ENCODE data around the gene ZNF705A.
"Not testable (repeated sequence)": the region's sequence is repeated elsewhere in the genome, so short reads cannot be mapped to it uniquely, and the experiment has no call there.

ZNF705A gene

DNA sequence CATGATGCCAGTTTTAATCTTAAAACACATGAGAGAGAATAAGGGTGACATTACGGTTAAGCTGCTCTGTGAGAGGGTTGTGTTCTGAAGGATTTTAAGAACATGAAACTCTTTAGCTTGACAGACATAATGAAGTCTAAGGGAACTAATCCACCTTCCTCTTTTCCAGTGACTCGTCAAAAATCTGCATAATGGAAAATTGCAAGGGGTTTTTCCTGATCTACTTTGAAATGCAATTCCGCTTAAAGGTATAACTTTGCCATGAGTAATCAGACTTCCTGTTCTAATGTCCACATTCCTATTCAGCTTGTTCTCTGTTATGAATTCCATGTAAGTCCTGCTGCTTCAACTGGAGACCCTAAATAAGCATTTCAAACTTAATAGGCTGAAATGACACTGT lies at the start of gene ZNF705A:
ZNF705A (plus strand) TSS at position 171 of the 400 bp plus-strand sequence. CDS start 15,611 bp downstream, outside the sequence.
- no peak for DNase-seq (ENCODE audit: low read depth)

- peak; percentile 47 for DNase-seq (ENCODE audit: low read depth)
These were observed 47.9 kb upstream of the ZNF705A start for GRCh38 chr12:8108808-8109398.

DNA sequence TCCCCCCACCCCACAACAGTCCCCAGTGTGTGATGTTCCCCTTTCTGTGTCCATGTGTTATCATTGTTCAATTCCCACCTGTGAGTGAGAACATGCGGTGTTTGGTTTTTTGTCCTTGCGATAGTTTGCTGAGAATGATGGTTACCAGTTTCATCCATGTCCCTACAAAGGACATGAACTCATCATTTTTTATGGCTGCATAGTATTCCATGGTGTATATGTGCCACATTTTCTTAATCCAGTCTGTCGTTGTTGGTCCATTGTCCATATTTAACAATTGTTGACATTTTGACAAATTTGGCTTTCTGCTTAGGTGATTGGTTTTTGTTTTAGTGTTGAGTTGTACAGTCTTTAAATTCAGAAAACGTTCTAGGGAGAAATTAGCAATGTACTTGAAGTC lies 43.7 kb upstream of the ZNF705A start:
- not testable (repeated sequence) for DNase-seq (ENCODE audit: low read depth)

GRCh38 chr12:8120072-8120713 lies 36.6 kb upstream of the ZNF705A start:
- no peak for DNase-seq (ENCODE audit: low read depth)

- DNase-seq (ENCODE audit: low read depth), result no peak
These were observed 33.5 kb upstream of the ZNF705A start, which contains the start of gene CLEC4A for GRCh38 chr12:8123124-8123912. Gene CLEC4A, plus strand, starts transcription at chr12:8123617. Its CDS starts 262 bp downstream, at chr12:8123879.

DNA sequence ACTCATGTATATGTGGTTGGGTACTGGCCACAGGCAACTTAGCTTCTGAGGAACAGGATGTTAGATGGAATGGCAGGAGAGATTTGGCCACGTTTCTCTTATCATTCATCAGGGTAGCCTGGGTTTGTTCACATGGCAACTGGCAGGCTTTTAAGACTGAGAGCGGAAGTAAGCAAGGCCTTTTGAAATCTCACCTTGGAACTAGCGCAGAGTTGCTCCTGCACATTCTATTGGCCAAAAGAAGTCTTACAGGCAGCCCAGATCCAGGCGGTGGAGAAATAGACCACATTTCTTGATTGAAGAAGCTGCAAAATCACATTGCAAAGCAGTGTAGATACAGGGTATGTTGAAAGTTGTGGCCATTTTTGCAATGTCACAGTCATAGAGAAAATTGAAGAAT lies 29.7 kb upstream of the ZNF705A start:
- DNase-seq (ENCODE audit: low read depth), result no peak

- not testable (repeated sequence) for DNase-seq (ENCODE audit: low read depth)
These were observed 23.0 kb upstream of the ZNF705A start for GRCh38 chr12:8133636-8134397.

DNA sequence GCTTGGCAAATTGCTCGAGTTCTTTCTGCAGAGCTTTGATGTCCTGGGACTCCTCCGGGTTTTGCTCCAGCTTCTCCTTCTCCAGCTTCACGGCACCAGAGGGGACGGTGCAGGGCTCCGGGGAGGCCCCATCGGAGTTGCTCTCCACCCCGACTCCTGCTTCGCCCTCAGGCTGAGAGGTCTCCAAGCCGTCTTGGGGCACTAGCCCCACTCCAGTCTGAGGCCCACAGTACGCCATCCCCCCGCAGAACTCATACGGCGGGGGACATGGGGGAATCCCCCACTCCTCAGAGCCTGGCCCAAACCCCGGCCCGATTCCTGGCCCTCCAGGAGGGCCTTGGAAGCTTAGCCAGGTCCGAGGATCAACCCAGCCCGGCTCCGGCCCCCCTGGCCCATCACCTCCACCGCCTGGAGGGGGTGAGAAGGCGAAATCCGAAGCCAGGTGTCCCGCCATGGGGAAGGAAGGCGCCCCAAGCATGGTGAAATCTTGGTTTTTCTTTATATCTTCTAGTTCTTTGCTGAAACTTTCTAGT lies 22.4 kb upstream of the ZNF705A start:
- not testable (repeated sequence) for DNase-seq (ENCODE audit: low read depth)

GRCh38 chr12:8141647-8142046 lies 15.2 kb upstream of the ZNF705A start:
- DNase-seq (ENCODE audit: low read depth), result not testable (repeated sequence)

DNA sequence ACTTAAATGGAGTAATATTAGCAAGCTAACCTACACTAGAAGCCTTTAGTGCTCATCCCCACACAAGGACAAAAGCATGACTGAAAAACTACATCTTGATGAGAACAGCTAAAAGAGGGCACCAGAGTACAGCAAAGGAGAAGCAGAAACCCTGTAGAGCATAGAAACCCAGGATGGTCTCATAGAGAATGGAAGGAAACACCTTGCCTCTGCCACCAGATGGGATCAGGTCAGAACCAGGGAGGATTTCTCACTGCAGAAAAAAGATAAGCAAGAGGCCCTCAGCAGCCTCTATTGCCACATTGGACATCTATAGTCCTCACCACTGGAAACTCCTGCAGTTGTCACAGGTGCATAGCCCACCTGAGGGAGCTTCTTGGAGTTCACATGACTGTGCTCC lies 13.6 kb upstream of the ZNF705A start:
- no peak for DNase-seq (ENCODE audit: low read depth)

GRCh38 chr12:8145754-8146441 lies 10.9 kb upstream of the ZNF705A start:
- DNase-seq (ENCODE audit: low read depth), result peak; percentile 88

DNA sequence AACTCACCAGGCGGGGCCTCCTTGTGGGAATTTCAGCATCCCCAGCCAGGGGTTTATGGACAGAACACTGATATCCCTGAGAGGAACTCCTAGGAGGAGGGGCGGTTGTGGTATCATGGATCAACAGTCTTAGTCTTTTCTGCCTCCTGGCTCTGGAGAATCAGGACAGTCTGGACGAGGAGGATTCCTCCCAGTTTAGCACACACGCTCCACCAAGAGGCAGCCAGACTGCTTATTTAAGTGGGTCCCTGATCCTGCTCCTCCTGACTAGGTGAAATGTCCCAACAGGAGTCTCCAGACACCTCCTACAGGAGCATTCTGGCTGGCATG lies 10.4 kb upstream of the ZNF705A start:
- DNase-seq (ENCODE audit: low read depth), result peak; percentile 17

GRCh38 chr12:8154526-8154925 lies 2.3 kb upstream of the ZNF705A start:
- no peak for DNase-seq (ENCODE audit: low read depth)

DNA sequence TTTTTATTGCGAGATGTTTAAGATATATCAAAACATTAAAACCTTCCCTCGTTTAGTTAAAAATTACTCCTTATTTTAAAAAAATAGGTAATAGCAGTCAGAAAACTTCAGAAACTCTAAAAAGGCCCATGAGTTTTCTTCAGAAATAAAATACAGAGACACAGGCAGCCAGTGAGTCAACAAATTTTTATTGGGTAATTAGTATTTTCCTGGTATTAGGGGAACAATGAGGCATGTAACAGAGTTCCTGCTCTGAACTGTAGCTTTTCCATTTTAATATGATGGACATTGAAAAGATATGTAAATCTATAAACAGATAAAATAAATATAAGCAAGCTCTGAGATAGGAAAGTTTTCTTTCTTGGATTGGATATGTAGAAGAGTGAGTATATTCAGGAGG lies 399 bp upstream of the ZNF705A start:
- no peak for DNase-seq (ENCODE audit: low read depth)

- DNase-seq (ENCODE audit: low read depth), result no peak
These were observed 826 bp downstream of the ZNF705A start for GRCh38 chr12:8157484-8158198.

DNA sequence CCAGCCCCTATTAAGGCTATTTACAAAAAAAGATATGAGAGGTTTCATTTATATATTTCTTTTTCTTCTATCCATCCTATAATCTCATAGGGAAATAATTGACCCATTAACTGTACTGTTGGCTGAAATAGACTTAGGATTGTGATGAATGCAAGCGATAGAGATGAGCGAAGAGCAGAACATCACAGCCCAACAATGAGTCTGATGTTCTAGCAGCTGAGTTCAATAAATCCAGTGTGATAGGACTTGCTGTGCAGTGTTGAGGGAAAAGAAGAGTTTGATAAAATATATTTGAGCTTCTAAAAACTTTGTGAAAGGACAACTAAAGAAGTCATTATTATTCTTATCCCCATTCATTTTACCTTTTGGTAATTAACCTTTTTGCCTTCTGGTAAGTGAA lies 16.1 kb downstream of the ZNF705A start:
- DNase-seq (ENCODE audit: low read depth), result not testable (repeated sequence)

DNA sequence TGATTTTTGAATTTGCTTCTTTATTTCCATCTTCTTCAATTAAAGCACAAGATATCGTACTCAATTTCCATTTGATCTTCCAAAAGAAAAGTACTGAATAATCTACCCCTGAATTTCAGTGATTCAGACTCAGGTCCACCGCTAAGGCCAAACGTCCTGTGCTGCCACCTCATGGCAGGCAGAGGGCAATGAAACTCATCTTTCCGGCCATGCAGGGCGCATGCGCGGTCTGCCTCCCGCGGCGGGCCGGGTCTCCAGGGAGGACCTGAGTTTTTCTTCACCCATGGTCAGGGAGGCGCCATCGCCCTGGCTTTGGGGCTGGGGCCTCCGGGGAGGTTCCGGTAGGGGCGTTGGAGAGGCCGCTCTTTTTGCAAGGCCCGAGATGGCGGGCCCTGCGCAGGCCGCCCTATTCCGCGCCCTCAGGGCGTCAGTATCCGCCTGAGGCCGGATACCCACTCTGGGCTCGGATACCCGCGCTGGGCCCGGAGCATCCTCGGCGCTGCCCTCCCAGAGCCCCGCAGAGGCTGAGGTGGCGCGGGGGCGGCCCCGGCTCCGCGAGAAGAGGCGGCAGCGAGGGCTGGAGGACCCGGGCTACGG lies 23.3 kb downstream of the ZNF705A start:
- DNase-seq (ENCODE audit: low read depth), result peak; percentile 24

DNA sequence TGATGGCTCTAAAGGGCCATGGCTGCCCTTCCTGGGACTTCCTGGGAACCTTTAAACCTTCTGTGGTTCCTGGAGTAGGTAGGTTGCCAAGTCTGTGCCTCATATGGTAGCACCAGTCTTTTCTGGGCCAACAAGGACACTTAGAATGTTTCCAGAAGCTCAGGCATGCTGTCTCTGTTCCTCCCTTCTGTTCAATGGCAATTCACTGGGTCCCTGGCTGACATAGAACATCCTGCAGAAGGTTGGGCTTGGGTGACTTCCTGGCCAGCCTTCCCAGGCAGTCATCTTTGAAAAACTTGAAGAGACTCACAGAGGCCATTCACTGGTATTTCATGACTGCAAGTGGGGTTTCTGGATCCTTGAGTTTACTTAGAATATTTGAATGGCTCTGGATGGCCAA lies 24.5 kb downstream of the ZNF705A start:
- not testable (repeated sequence) for DNase-seq (ENCODE audit: low read depth)

DNA sequence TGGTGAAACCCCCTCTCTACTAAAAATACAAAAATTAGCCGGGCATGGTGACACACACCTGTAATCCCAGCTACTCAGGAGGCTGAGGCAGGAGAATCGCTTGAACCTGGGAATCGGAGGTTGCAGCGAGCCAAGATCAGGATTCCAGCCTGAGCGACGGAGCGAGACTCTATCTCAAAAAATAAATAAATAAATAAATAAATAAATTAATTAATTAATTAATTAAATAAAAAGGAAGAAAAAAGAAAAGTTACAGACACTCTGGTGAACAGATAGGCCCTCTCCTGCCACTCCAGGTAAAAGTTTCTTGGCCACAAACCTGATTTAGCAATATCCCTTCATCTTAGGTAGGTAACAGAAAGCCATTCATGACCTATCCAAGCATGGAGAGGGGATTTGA lies 26.1 kb downstream of the ZNF705A start:
- not testable (repeated sequence) for DNase-seq (ENCODE audit: low read depth)

GRCh38 chr12:8183346-8183745 lies 26.5 kb downstream of the ZNF705A start:
- DNase-seq (ENCODE audit: low read depth), result not testable (repeated sequence)

All from GM04504 (cell line).